ENCODE data around the gene C17orf58.

Gene C17orf58

GRCh38 chr17:67942810-67943209, 53.5 kb downstream of the C17orf58 start:
- Histone ChIP-seq H3K27me3 (ENCODE audit: control insufficient read depth, insufficient read depth, low read length) (no peaks in the 10 kb centered on the region), H3K9ac (ENCODE audit: low read depth, low read length) (no peak overlapping the region), H3K36me3 (ENCODE audit: control insufficient read depth, insufficient read depth, low read length) (peaks cover 42% of the 10 kb centered on the region), H3K9me3 (ENCODE audit: control insufficient read depth, insufficient read depth, low read length) (no peaks in the 10 kb centered on the region), H3K4me3 (ENCODE audit: low read depth, low read length) (no peak overlapping the region), H3K4me1 (ENCODE audit: control insufficient read depth, insufficient read depth, low read length) (no peaks in the 10 kb centered on the region)
